ENCODE data around the gene VGLL1. TPM values are rescaled to one million over a fixed set of nuclear protein-coding genes. Genes with fewer than 3 reads are reported as not detected.

VGLL1 gene, protein sequence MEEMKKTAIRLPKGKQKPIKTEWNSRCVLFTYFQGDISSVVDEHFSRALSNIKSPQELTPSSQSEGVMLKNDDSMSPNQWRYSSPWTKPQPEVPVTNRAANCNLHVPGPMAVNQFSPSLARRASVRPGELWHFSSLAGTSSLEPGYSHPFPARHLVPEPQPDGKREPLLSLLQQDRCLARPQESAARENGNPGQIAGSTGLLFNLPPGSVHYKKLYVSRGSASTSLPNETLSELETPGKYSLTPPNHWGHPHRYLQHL
- total RNA-seq: not detected
- not detected for polyA plus RNA-seq

- WGBS: 82% methylated on average over 3 of the region's 3 CpGs
- TF ChIP-seq TAF1 (conservative IDR thresholded peaks at IDR 0.05): no peak
- TF ChIP-seq YY1 (IDR thresholded peaks at IDR 0.05): no peak
- Histone ChIP-seq H3K4me1 (ENCODE audit: control insufficient read depth in 4 of 4, insufficient read depth in 4 of 4, low read length in 3 of 4) (no peaks in the 10 kb centered on the region), H3K36me3 (ENCODE audit: control insufficient read depth in 4 of 4, insufficient read depth in 3 of 4, low read depth in 1 of 4, low read length in 3 of 4) (no peaks in the 10 kb centered on the region), H3K27ac (ENCODE audit: low read depth in 1 of 2, low read length in 2 of 2) (no peak within 1 kb of the TSS), H3K9me3 (ENCODE audit: control insufficient read depth in 4 of 4, low read length in 3 of 4) (no peaks in the 10 kb centered on the region), H3K27me3 (ENCODE audit: control insufficient read depth in 4 of 4, insufficient read depth in 4 of 4, low read length in 3 of 4) (peaks cover 0 to 5% (median 0%) of the 10 kb centered on the region in 4 donors), H3K4me3 (ENCODE audit: low read depth in 1 of 3, low read length in 3 of 3) (no peak within 1 kb of the TSS), H3K9ac (ENCODE audit: low read depth in 1 of 2, low read length in 2 of 2) (no peak within 1 kb of the TSS)
- no peak for DNase-seq (ENCODE audit: low spot score)
Observed at GRCh38 chrX:136531951-136532350, at the start of gene VGLL1. Gene VGLL1, plus strand, starts transcription at chrX:136532215. Its CDS starts 3,806 bp downstream, at chrX:136536021.

DNA sequence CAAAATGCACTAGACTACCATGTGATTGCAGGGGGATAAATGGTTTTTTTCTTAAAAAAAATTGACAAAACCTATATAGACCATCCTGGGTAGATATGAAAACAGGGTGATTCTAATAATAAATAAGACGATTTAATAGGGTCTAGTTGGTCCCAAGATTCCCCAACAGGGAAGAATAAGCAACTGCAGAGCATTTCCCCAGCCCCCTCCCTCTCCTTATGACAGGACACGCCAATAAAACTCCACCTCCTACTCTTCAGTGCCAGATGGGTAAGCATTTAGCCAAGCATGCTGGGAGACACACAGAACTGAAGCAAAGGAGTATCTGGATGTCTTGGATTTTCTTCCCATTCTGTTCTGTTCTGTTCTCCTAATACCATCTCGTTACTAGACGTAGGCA is 44.4 kb upstream of the VGLL1 start, which contains the start of gene BRS3:
Gene BRS3, plus strand, starts transcription at position 301 of the 400 bp plus-strand sequence. CDS start 168 bp downstream, outside the sequence.
- 67% methylated on average over 4 of the region's 4 CpGs for WGBS
- no peak for TF ChIP-seq JUND (IDR thresholded peaks at IDR 0.05)
- TF ChIP-seq FOXA2 (IDR thresholded peaks at IDR 0.05): no peak
- TF ChIP-seq MAX (IDR thresholded peaks at IDR 0.05): no peak
- no peak for TF ChIP-seq HNF4G (IDR thresholded peaks at IDR 0.05)
- TF ChIP-seq, protein P1, sequence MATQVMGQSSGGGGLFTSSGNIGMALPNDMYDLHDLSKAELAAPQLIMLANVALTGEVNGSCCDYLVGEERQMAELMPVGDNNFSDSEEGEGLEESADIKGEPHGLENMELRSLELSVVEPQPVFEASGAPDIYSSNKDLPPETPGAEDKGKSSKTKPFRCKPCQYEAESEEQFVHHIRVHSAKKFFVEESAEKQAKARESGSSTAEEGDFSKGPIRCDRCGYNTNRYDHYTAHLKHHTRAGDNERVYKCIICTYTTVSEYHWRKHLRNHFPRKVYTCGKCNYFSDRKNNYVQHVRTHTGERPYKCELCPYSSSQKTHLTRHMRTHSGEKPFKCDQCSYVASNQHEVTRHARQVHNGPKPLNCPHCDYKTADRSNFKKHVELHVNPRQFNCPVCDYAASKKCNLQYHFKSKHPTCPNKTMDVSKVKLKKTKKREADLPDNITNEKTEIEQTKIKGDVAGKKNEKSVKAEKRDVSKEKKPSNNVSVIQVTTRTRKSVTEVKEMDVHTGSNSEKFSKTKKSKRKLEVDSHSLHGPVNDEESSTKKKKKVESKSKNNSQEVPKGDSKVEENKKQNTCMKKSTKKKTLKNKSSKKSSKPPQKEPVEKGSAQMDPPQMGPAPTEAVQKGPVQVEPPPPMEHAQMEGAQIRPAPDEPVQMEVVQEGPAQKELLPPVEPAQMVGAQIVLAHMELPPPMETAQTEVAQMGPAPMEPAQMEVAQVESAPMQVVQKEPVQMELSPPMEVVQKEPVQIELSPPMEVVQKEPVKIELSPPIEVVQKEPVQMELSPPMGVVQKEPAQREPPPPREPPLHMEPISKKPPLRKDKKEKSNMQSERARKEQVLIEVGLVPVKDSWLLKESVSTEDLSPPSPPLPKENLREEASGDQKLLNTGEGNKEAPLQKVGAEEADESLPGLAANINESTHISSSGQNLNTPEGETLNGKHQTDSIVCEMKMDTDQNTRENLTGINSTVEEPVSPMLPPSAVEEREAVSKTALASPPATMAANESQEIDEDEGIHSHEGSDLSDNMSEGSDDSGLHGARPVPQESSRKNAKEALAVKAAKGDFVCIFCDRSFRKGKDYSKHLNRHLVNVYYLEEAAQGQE (IDR thresholded peaks at IDR 0.05): no peak
- no peak for TF ChIP-seq FOXA1 (IDR thresholded peaks at IDR 0.05)
- no peak for TF ChIP-seq EGR1 (IDR thresholded peaks at IDR 0.05; ENCODE audit: low read depth in 2 of 2)
- TF ChIP-seq HNF4A (conservative IDR thresholded peaks at IDR 0.05): no peak
- no peak for TF ChIP-seq RAD21 (IDR thresholded peaks at IDR 0.05)
- no peak for TF ChIP-seq CTCF (IDR thresholded peaks at IDR 0.05; ENCODE audit: low read depth, low read length, missing input control)
- TF ChIP-seq YY1 (IDR thresholded peaks at IDR 0.05): no peak
- no peak for TF ChIP-seq NR2F2 (IDR thresholded peaks at IDR 0.05)
- TF ChIP-seq, protein P2, sequence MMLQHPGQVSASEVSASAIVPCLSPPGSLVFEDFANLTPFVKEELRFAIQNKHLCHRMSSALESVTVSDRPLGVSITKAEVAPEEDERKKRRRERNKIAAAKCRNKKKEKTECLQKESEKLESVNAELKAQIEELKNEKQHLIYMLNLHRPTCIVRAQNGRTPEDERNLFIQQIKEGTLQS (IDR thresholded peaks at IDR 0.05): no peak
- no peak for TF ChIP-seq RXRA (IDR thresholded peaks at IDR 0.05)
- no peak for TF ChIP-seq TAF1 (conservative IDR thresholded peaks at IDR 0.05)
- TF ChIP-seq SP1 (IDR thresholded peaks at IDR 0.05): no peak
- no peak for DNase-seq (ENCODE audit: low spot score)
- Histone ChIP-seq H3K36me3 (ENCODE audit: control insufficient read depth in 4 of 4, insufficient read depth in 3 of 4, low read depth in 1 of 4, low read length in 3 of 4) (no peaks in the 10 kb centered on the region), H3K27me3 (ENCODE audit: control insufficient read depth in 4 of 4, insufficient read depth in 4 of 4, low read length in 3 of 4) (peaks cover 0 to 7% (median 2%) of the 10 kb centered on the region in 4 donors), H3K9me3 (ENCODE audit: control insufficient read depth in 4 of 4, low read length in 3 of 4) (no peaks in the 10 kb centered on the region), H3K4me3 (ENCODE audit: low read depth in 1 of 3, low read length in 3 of 3) (no peak within 1 kb of the TSS), H3K9ac (ENCODE audit: low read depth in 1 of 2, low read length in 2 of 2) (no peak within 1 kb of the TSS), H3K27ac (ENCODE audit: low read depth in 1 of 2, low read length in 2 of 2) (no peak within 1 kb of the TSS), H3K4me1 (ENCODE audit: control insufficient read depth in 4 of 4, insufficient read depth in 4 of 4, low read length in 3 of 4) (no peaks in the 10 kb centered on the region)
